HFFc6 (cell line): ENCODE results near the gene UNK. TPM values are rescaled to one million over a fixed set of nuclear protein-coding genes. Genes with fewer than 3 reads are reported as not detected.
A peak's percentile ranks its signal among the peaks of the same experiment; 100 is the strongest.

Source experiments
- DNase-seq: peaks from one replicate; pipeline ENCODE4 v3.0.0-alpha.2; 2018
- H3K27ac Mint-ChIP-seq: 2 replicates; pipeline ENCODE4 v1.8.0; 2020; ENCODE audit warnings: mild to moderate bottlenecking, mixed read lengths
- H3K27me3 Mint-ChIP-seq: 2 replicates; pipeline ENCODE4 v1.8.0; 2021; ENCODE audit warnings: mild to moderate bottlenecking, moderate library complexity, mixed read lengths; ENCODE audit not compliant: insufficient read depth
- H3K36me3 Mint-ChIP-seq: 2 replicates; pipeline ENCODE4 v1.8.0; 2021; ENCODE audit warnings: low read depth, mixed read lengths
- H3K4me1 Mint-ChIP-seq: 2 replicates; pipeline ENCODE4 v1.8.0; 2020; ENCODE audit warnings: low read depth, mixed read lengths
- H3K4me3 Mint-ChIP-seq: 2 replicates; pipeline ENCODE4 v1.8.0; 2020; ENCODE audit warnings: mild to moderate bottlenecking, moderate library complexity, mixed read lengths
- H3K9me3 Mint-ChIP-seq: 2 replicates; pipeline ENCODE4 v1.8.0; 2020; ENCODE audit warnings: mild to moderate bottlenecking, mixed read lengths
- total RNA-seq, 6 experiments: library from RNA; stranded (reverse); fragmentation: NEBNext Ultra II Directional; extraction: Animal tissue kit (Norgen Biotek cat#: 25700); gene quantifications; 2 replicates in 1 of 6; 3 replicates in 5 of 6; pipeline ENCODE4 v1.2.3, GENCODE V29; 2021
- TF ChIP-seq, protein P1 (sequence below): fragments of 200-600 bp; sonication (generic); IDR thresholded peaks from 2 replicates; pipeline ENCODE4 v1.5.0; 2021; ENCODE audit warnings: antibody characterized with exemption, mild to moderate bottlenecking

The UNK gene
- total RNA-seq, 6 experiments from 2014 or later, result 12.7 to 18.6 (median 16.2) TPM

DNA sequence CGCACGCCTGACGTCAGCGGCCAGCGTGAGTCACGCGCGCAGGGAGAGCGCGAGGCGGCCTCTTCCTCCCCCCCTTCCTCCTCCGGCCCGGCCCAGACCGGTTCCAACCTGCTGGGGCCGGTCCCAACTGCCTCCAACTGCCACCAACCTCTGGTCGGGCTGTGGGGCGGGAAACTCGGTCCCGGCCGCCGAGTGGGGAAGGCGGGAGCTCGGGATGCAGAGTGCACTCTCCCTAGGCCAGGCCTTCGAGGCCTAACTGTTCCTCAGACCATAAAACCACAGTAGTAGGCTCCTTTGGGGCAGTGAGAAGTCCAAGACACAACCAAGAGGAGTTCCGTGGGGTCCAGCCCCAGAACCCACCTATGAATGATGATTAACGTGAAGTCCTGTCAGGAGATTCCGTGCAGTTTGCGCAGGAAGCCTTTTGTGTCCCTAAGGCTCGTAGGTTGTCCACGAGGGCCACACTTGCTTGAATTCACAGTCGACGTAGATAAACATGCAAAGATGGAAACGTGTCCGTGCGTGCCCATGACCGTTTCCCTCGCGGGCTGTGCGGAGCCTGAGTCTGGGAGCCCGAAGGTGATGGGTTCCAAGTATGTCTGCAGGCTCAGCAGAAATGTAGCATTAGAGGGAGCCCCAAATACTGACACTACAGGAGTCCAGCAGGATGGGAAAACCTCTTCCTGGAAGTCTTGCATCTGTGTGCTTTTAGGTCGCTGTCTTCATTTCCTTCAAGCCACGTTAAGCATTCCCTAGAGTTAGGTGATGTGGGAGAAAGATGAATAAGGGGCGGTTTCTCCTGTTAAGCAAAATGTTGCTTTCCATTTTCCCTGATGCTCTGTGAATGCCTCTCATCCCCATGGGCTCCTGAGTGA is 647 bp downstream of the UNK start:
- peak overlapping the region; percentile 88 for H3K4me3 Mint-ChIP-seq
- peak; percentile 78 for DNase-seq
- H3K36me3 Mint-ChIP-seq, result peaks cover 16% of the 10 kb centered on the region
- H3K27ac Mint-ChIP-seq, result peak overlapping the region; percentile 99
- TF ChIP-seq, protein P1, sequence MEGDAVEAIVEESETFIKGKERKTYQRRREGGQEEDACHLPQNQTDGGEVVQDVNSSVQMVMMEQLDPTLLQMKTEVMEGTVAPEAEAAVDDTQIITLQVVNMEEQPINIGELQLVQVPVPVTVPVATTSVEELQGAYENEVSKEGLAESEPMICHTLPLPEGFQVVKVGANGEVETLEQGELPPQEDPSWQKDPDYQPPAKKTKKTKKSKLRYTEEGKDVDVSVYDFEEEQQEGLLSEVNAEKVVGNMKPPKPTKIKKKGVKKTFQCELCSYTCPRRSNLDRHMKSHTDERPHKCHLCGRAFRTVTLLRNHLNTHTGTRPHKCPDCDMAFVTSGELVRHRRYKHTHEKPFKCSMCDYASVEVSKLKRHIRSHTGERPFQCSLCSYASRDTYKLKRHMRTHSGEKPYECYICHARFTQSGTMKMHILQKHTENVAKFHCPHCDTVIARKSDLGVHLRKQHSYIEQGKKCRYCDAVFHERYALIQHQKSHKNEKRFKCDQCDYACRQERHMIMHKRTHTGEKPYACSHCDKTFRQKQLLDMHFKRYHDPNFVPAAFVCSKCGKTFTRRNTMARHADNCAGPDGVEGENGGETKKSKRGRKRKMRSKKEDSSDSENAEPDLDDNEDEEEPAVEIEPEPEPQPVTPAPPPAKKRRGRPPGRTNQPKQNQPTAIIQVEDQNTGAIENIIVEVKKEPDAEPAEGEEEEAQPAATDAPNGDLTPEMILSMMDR, result no peak
- no peaks in the 10 kb centered on the region for H3K27me3 Mint-ChIP-seq
- H3K9me3 Mint-ChIP-seq, result peaks cover 3% of the 10 kb centered on the region; the same call in 1 of the 2 replicates
- peaks cover 38% of the 10 kb centered on the region for H3K4me1 Mint-ChIP-seq

DNA sequence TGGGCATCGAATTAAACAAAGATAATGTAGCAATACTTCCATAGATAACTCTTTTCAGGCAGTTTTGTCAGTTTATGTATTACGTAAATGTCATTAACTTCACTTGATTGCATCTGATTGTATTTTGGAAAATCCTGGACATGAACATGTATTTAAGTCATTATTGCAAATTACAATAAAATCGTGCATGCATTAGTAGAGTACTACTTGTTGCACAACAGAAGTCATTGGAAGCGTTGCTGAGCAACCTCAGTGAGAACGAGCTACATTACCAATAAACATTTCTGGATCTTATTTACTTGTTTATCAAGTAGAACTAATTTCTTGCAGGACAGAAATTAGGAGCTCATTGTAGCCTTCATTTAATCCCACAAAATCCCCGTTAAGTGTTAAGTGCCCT is 6.6 kb downstream of the UNK start:
- TF ChIP-seq, protein P1, result no peak
- no peak overlapping the region for H3K27ac Mint-ChIP-seq
- peaks cover 9% of the 10 kb centered on the region for H3K36me3 Mint-ChIP-seq
- no peak for DNase-seq
- H3K27me3 Mint-ChIP-seq, result no peaks in the 10 kb centered on the region
- H3K4me1 Mint-ChIP-seq, result peaks cover 22% of the 10 kb centered on the region
- H3K4me3 Mint-ChIP-seq, result no peak overlapping the region
- H3K9me3 Mint-ChIP-seq, result no peaks in the 10 kb centered on the region

DNA sequence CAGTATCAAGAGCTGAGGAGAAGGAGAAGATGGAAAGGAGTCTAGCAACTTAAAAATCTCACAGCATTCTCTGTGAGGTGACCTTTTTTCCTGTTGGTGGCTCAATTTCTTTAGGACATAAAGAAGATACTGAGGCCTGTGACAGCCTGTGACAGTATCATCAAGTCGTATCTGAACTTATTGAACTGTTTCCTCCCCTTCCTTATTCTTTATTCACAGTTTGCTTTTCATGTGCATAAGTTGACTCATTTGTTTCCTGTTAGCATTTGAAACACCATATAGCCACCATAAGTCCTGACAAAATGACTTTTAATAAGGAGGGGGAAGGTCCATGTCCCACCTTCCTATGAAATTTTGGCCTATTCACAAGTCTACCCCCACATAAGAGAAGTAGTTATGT is 8.9 kb downstream of the UNK start:
- Mint-ChIP-seq H3K36me3 (peaks cover 6% of the 10 kb centered on the region; the same call in 1 of the 2 replicates), H3K27me3 (no peaks in the 10 kb centered on the region), H3K27ac (no peak overlapping the region), H3K9me3 (no peaks in the 10 kb centered on the region), H3K4me3 (no peak overlapping the region), H3K4me1 (peaks cover 14% of the 10 kb centered on the region)
- TF ChIP-seq, protein P1, result no peak
- DNase-seq, result no peak

DNA sequence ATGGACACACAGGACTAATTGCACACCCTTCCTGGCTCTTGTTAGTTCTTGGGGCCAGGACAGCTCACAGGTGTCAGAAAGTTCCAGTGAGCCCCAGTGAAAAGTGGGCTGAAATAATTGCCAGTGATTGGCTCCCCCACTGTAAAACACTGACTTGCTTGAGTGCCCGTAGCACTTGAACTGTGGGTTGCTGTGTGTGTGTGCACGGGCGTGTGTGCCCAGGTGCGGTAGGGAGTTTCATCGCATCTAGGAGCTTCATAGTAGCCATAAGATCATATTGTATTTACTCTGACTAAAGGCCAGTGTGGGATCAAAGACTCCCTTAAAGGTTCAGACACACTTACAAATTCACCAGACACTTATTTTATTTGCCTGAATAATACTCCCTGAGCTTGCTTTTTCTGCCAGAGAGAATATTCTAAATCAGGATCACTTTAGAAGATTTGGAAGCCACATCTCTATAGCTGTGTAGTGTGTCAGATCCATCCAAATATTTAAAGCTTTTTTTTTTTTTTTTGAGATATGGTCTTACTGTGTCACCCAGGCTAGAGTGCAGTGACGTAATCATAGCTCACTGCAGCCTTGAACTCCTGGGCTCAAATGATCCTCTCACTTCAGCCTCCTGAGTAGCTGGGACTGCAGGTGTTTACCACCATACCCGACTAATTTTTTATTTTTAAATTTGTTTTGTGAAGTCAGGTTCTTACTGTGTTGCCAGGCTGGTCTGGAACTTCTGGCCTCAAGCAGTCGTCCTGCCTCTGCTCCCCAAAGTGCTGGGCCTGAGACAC is 11.4 kb downstream of the UNK start:
- peaks cover 14% of the 10 kb centered on the region; the same call in 1 of the 2 replicates for H3K36me3 Mint-ChIP-seq
- no peak for DNase-seq
- TF ChIP-seq, protein P1, result no peak
- no peaks in the 10 kb centered on the region for H3K27me3 Mint-ChIP-seq
- no peak overlapping the region for H3K27ac Mint-ChIP-seq
- peaks cover 14% of the 10 kb centered on the region for H3K4me1 Mint-ChIP-seq
- no peak overlapping the region for H3K4me3 Mint-ChIP-seq
- H3K9me3 Mint-ChIP-seq, result no peaks in the 10 kb centered on the region

DNA sequence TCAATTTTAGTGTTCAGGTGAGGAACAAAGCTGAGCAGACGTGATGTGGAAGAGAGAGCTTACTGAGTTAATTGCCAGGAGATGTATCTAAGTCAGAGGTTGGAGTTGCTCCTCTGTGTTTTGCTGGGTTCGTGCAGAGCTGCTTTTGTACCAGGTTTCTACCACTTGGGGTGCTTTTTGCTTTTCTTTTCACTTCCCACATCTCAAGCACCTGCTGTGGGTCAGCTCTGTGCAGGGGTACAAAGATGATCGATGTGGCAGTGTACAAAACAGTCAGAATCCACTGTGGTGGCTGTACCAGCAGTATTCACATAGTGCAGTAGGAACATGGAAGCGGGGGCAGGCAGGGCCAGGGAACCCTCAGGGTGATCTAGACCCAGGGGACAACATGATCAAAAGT is 14.8 kb downstream of the UNK start:
- DNase-seq, result no peak
- TF ChIP-seq, protein P1, result no peak
- Mint-ChIP-seq H3K27me3 (no peaks in the 10 kb centered on the region), H3K4me3 (no peak overlapping the region), H3K9me3 (no peaks in the 10 kb centered on the region), H3K4me1 (no peaks in the 10 kb centered on the region), H3K36me3 (peaks cover 8% of the 10 kb centered on the region; the same call in 1 of the 2 replicates), H3K27ac (no peak overlapping the region)
